ENCODE measurements around the gene CYP2R1.

- no peak for TF ChIP-seq CTCF (IDR thresholded peaks at IDR 0.05 in 2 of 3, conservative IDR thresholded peaks at IDR 0.05 in 1 of 3; ENCODE audit: control insufficient read depth in 2 of 3, extremely low read depth in 1 of 3, insufficient read depth in 1 of 3, low read depth in 3 of 3, low read length in 3 of 3)
- no peak for TF ChIP-seq POLR2AphosphoS5 (IDR thresholded peaks at IDR 0.05; ENCODE audit: low read length)
- no peak for TF ChIP-seq CBFB (IDR thresholded peaks at IDR 0.05; ENCODE audit: low read depth)
- no peak for TF ChIP-seq USF2 (IDR thresholded peaks at IDR 0.05; ENCODE audit: borderline replicate concordance, low read depth, low read length)
- TF ChIP-seq KDM1A (IDR thresholded peaks at IDR 0.05; ENCODE audit: borderline replicate concordance) = no peak
- no peak for TF ChIP-seq BHLHE40 (IDR thresholded peaks at IDR 0.05; ENCODE audit: borderline replicate concordance in 1 of 2, low read depth in 2 of 2, low read length in 1 of 2)
- no peak for TF ChIP-seq SMC3 (IDR thresholded peaks at IDR 0.05; ENCODE audit: borderline replicate concordance, low read length)
- TF ChIP-seq MTA3 (IDR thresholded peaks at IDR 0.05; ENCODE audit: borderline replicate concordance, low read length) = no peak
- TF ChIP-seq REST (IDR thresholded peaks at IDR 0.05; ENCODE audit: low read depth, low read length) = no peak
Observed at GRCh38 chr11:14892577-14892976, 546 bp upstream of the CYP2R1 start.

All from GM12878 (cell line).